K562 (cell line): Measurements from ENCODE around the gene RREB1. TPM values are rescaled to one million over a fixed set of nuclear protein-coding genes. Genes with fewer than 3 reads are reported as not detected.
A peak's percentile ranks its signal among the peaks of the same experiment; 100 is the strongest.

Source experiments
- E2F4 ChIP-seq: sonication (generic); formaldehyde crosslinking; IDR thresholded peaks from 2 replicates; pipeline ENCODE4 v1.8.0; 2022; ENCODE audit warnings: mild to moderate bottlenecking, low read depth, missing genetic modification reagents
- E2F8 ChIP-seq: fragments of 450-650 bp; IDR thresholded peaks from 2 replicates; pipeline ENCODE4 v1.7.1; 2018; ENCODE audit warnings: mild to moderate bottlenecking, low read depth; ENCODE audit not compliant: partially characterized antibody
- HES1 ChIP-seq: fragments of 450-650 bp; IDR thresholded peaks from 2 replicates; pipeline ENCODE4 v1.6.1; 2016; ENCODE audit warnings: low read depth, mild to moderate bottlenecking, moderate library complexity
- HEY1 ChIP-seq: fragments of 250-450 bp; sonication (Bioruptor Pico); IDR thresholded peaks from 2 replicates; pipeline ENCODE4 v1.5.0; 2020; ENCODE audit warnings: mild to moderate bottlenecking, moderate library complexity, borderline replicate concordance
- MAFG ChIP-seq: fragments of 450-650 bp; conservative IDR thresholded peaks from 2 replicates; pipeline ENCODE4 v1.6.1; 2016; ENCODE audit warnings: missing genetic modification characterization, missing compliant biosample characterization
- MTF1 ChIP-seq: fragments of 250-450 bp; sonication (Bioruptor Pico); IDR thresholded peaks from 2 replicates; pipeline ENCODE4 v1.9.0; 2021; ENCODE audit warnings: moderate library complexity, mild to moderate bottlenecking, inconsistent platforms, borderline replicate concordance
- NELFE ChIP-seq: IDR thresholded peaks from 2 replicates; pipeline ENCODE4 v1.6.1; 2011; ENCODE audit warnings: mild to moderate bottlenecking; ENCODE audit not compliant: insufficient read depth, insufficient read length
- NR4A1 ChIP-seq, 2 experiments: fragments of 250-450 bp in 1 of 2; fragments of 450-650 bp in 1 of 2; sonication (Bioruptor Pico) in 1 of 2; IDR thresholded peaks; 2 replicates each; pipeline versions ENCODE4 v1.4.0 to v1.6.1; 2016 to 2020; ENCODE audit warnings: mild to moderate bottlenecking in 2 of 2, missing compliant biosample characterization in 1 of 2, missing genetic modification characterization in 1 of 2, moderate library complexity in 1 of 2
- PHF21A ChIP-seq: fragments of 450-650 bp; IDR thresholded peaks from 2 replicates; pipeline ENCODE4 v1.6.1; 2017; ENCODE audit warnings: low read depth, borderline replicate concordance
- PPARD ChIP-seq: fragments of 250-450 bp; sonication (Bioruptor Pico); IDR thresholded peaks from 2 replicates; pipeline ENCODE4 v1.8.0; 2022; ENCODE audit warnings: inconsistent platforms, mild to moderate bottlenecking, moderate library complexity
- PYGO2 ChIP-seq: fragments of 450-650 bp; IDR thresholded peaks from 2 replicates; pipeline ENCODE4 v1.6.1; 2016; ENCODE audit warnings: mild to moderate bottlenecking, missing genetic modification characterization, moderate library complexity, missing compliant biosample characterization
- SP2 ChIP-seq: IDR thresholded peaks from 2 replicates; pipeline ENCODE4 v1.6.1; 2011; ENCODE audit warnings: mild to moderate bottlenecking, low read depth, low read length, moderate library complexity; ENCODE audit not compliant: poor library complexity, severe bottlenecking; ENCODE audit errors: extremely low read depth
- TSC22D4 ChIP-seq: fragments of 450-650 bp; IDR thresholded peaks from 2 replicates; pipeline ENCODE4 v1.6.1; 2016; ENCODE audit warnings: missing genetic modification characterization, missing biosample characterization, control low read depth
- U2AF1 ChIP-seq: fragments of 200-400 bp; formaldehyde crosslinking; optimal IDR thresholded peaks from 2 replicates; pipeline ENCODE3; 2017; ENCODE audit warnings: mild to moderate bottlenecking, low read depth, low read length, moderate library complexity
- ZHX1 ChIP-seq: fragments of 150-350 bp; conservative IDR thresholded peaks from 2 replicates; pipeline ENCODE4 v1.6.1; 2014; ENCODE audit warnings: low read length
- ZNF830 ChIP-seq: fragments of 250-450 bp; sonication (Bioruptor Pico); IDR thresholded peaks from 2 replicates; pipeline ENCODE4 v1.5.0; 2021; ENCODE audit warnings: mild to moderate bottlenecking
- polyA plus RNA-seq, 8 experiments: library from polyadenylated mRNA; depleted of rRNA in 4 of 8; stranded (reverse) in 5 of 8; unstranded in 3 of 8; fragments of >200 nt; fragmentation: Nextera tagmentation in 2 of 8; fragmentation: Illumina TruSeq in 1 of 8; extraction: Ambion mirVana in 2 of 8; extraction: Trizol in 1 of 8; gene quantifications; 2 replicates each; pipeline versions ENCODE4 v1.2.1 to v1.2.3, GENCODE V29; 2011 to 2014; ENCODE audit warnings: inconsistent platforms in 1 of 8, missing spikeins in 1 of 8
- total RNA-seq, 7 experiments: library from RNA; depleted of rRNA in 6 of 7; stranded (reverse); fragments of >200 nt in 6 of 7; fragmentation: Illumina TruSeq in 2 of 7; extraction: Trizol in 2 of 7; gene quantifications; 2 replicates each; pipeline versions ENCODE4 v1.2.1 to v1.2.3, GENCODE V29; 2011 to 2021; ENCODE audit warnings: low replicate concordance in 1 of 7
- TF ChIP-seq, protein P1 (sequence below): fragments of 450-650 bp; IDR thresholded peaks from 2 replicates; pipeline ENCODE4 v1.6.1; 2018; ENCODE audit warnings: mild to moderate bottlenecking, low read depth; ENCODE audit not compliant: partially characterized antibody

Gene RREB1
- total and polyA plus RNA-seq, 9 of the 15 experiments (the other 6 are each of a cell fraction or from before 2014, with no cell fraction given) = 3.3 to 64.2 (median 19.3) TPM

DNA sequence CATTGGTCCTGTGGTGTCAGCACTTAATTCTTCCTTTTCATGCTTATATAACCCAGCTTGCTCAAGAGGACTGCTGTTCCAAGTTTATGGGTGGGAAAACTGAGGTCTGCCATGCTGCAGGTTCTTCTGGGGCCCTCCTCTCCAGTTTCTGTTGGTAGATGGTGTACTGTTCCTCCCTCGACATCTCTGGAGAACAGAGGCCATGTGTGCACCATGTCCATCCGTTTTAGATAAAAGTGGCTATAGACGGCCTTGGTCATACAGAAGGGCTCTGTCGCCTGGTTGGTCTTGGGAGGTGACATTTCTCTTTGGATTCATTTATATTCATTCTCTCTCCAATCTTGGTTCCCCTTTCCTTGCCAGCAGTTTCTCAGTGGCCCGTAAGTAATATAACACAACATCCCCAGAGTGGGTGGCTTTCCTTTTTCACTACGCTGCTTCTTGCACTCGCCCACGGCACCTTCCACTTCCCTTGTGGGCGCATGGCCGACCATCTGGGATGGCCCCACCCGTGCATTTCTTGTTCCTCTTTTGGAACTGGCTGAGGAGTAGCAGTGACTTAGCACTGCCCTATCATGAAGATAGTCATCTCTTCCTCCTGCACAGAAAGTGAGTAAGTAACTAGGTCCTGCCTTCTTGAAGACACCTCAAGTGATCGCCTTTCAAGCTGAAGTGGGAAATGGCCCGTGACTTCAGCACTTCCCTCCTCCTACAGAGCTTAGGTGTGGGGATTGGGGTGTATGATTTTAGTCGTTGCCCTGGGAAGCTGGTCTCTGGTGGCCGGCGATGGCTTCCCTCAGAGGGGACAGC, 94.2 kb downstream of the RREB1 start (continued):
- TF ChIP-seq E2F4 (CRISPR knock-in tag) (no peak), SP2 (no peak), E2F8 (no peak), PPARD (no peak), MTF1 (CRISPR knock-in tag) (no peak), MAFG (peak; percentile 84), NELFE (no peak), ZNF830 (CRISPR knock-in tag) (no peak), ZHX1 (no peak), HES1 (peak; percentile 59; the same call in 1 of the 2 replicates), PYGO2 (no peak), PHF21A (no peak), U2AF1 (no peak), TSC22D4 (tag) (no peak), HEY1 (CRISPR knock-in tag) (no peak), NR4A1 (CRISPR knock-in tag; IDR thresholded peaks at IDR 0.05) (peak; percentile 65; the same call in 1 of the 2 replicates), NR4A1 (tag; IDR thresholded peaks at IDR 0.05) (peak; percentile 57; the same call in 1 of the 2 replicates)
- TF ChIP-seq, protein P1, sequence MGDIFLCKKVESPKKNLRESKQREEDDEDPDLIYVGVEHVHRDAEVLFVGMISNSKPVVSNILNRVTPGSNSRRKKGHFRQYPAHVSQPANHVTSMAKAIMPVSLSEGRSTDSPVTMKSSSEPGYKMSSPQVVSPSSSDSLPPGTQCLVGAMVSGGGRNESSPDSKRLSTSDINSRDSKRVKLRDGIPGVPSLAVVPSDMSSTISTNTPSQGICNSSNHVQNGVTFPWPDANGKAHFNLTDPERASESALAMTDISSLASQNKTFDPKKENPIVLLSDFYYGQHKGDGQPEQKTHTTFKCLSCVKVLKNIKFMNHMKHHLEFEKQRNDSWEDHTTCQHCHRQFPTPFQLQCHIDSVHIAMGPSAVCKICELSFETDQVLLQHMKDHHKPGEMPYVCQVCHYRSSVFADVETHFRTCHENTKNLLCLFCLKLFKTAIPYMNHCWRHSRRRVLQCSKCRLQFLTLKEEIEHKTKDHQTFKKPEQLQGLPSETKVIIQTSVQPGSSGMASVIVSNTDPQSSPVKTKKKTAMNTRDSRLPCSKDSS = no peak
